ENCODE data around the gene ACTA1.
"Not testable (repeated sequence)": the region's sequence is repeated elsewhere in the genome, so short reads cannot be mapped to it uniquely, and the experiment has no call there.

Gene ACTA1

GRCh38 chr1:229409616-229410369 is 24.1 kb downstream of the ACTA1 start:
- no peaks in the 10 kb centered on the region for H3K9me3 Mint-ChIP-seq
- ATAC-seq (ENCODE audit: low read depth): no peak
- H3K4me3 Mint-ChIP-seq: peak overlapping the region; percentile 8
- no peak for DNase-seq (ENCODE audit: low spot score in 2 of 2)
- no peak overlapping the region for H3K27ac Mint-ChIP-seq
- peaks cover 32% of the 10 kb centered on the region for H3K27me3 Mint-ChIP-seq
- H3K36me3 Mint-ChIP-seq: no peaks in the 10 kb centered on the region
- peaks cover 14% of the 10 kb centered on the region for H3K4me1 Mint-ChIP-seq

GRCh38 chr1:229408458-229409037 is 25.3 kb downstream of the ACTA1 start:
- no peaks in the 10 kb centered on the region for H3K9me3 Mint-ChIP-seq
- no peaks in the 10 kb centered on the region for H3K36me3 Mint-ChIP-seq
- no peak overlapping the region for H3K27ac Mint-ChIP-seq
- no peak overlapping the region for H3K4me3 Mint-ChIP-seq
- H3K4me1 Mint-ChIP-seq: peaks cover 14% of the 10 kb centered on the region
- DNase-seq (ENCODE audit: low spot score in 2 of 2) (no peak), ATAC-seq (ENCODE audit: low read depth) (no peak)
- peaks cover 31% of the 10 kb centered on the region for H3K27me3 Mint-ChIP-seq

GRCh38 chr1:229407206-229408026 is 26.5 kb downstream of the ACTA1 start:
- Mint-ChIP-seq H3K27ac (no peak overlapping the region), H3K4me1 (peaks cover 14% of the 10 kb centered on the region), H3K27me3 (peaks cover 30% of the 10 kb centered on the region), H3K9me3 (no peaks in the 10 kb centered on the region), H3K36me3 (no peaks in the 10 kb centered on the region), H3K4me3 (peak overlapping the region; percentile 79)
- ATAC-seq (ENCODE audit: low read depth): peak; percentile 36
- DNase-seq (ENCODE audit: low spot score in 2 of 2): peak in 1 of 2 donors; percentile 34

GRCh38 chr1:229406798-229407197 is 27.1 kb downstream of the ACTA1 start:
- Mint-ChIP-seq H3K9me3 (no peaks in the 10 kb centered on the region), H3K4me1 (peaks cover 14% of the 10 kb centered on the region), H3K27me3 (peaks cover 33% of the 10 kb centered on the region), H3K4me3 (peak overlapping the region; percentile 79), H3K36me3 (no peaks in the 10 kb centered on the region), H3K27ac (no peak overlapping the region)
- ATAC-seq (ENCODE audit: low read depth) (no peak), DNase-seq (ENCODE audit: low spot score in 2 of 2) (no peak)

- Mint-ChIP-seq H3K36me3 (no peaks in the 10 kb centered on the region), H3K9me3 (peaks cover under 1% of the 10 kb centered on the region), H3K4me3 (no peak overlapping the region), H3K27me3 (peaks cover 28% of the 10 kb centered on the region), H3K27ac (no peak overlapping the region), H3K4me1 (peaks cover 10% of the 10 kb centered on the region)
- DNase-seq (ENCODE audit: low spot score in 2 of 2) (no peak), ATAC-seq (ENCODE audit: low read depth) (no peak)
Measured at GRCh38 chr1:229403573-229403972, 30.3 kb downstream of the ACTA1 start.

GRCh38 chr1:229402993-229403392 is 30.9 kb downstream of the ACTA1 start:
- H3K4me1 Mint-ChIP-seq: peaks cover 10% of the 10 kb centered on the region
- H3K4me3 Mint-ChIP-seq: no peak overlapping the region
- H3K36me3 Mint-ChIP-seq: no peaks in the 10 kb centered on the region
- H3K27ac Mint-ChIP-seq: no peak overlapping the region
- ATAC-seq (ENCODE audit: low read depth) (no peak), DNase-seq (ENCODE audit: low spot score in 2 of 2) (no peak)
- H3K9me3 Mint-ChIP-seq: peaks cover 3% of the 10 kb centered on the region
- peaks cover 24% of the 10 kb centered on the region for H3K27me3 Mint-ChIP-seq

- H3K27me3 Mint-ChIP-seq: peaks cover 24% of the 10 kb centered on the region
- not testable (repeated sequence) for H3K4me1 Mint-ChIP-seq
Measured at GRCh38 chr1:229402329-229402728, 31.6 kb downstream of the ACTA1 start.

GRCh38 chr1:229397762-229398161 is 36.1 kb downstream of the ACTA1 start:
- Mint-ChIP-seq H3K27ac (no peak overlapping the region), H3K4me3 (no peak overlapping the region), H3K4me1 (no peaks in the 10 kb centered on the region), H3K9me3 (peaks cover 3% of the 10 kb centered on the region), H3K27me3 (peaks cover 22% of the 10 kb centered on the region), H3K36me3 (no peaks in the 10 kb centered on the region)
- no peak for ATAC-seq (ENCODE audit: low read depth)
- no peak for DNase-seq (ENCODE audit: low spot score in 2 of 2)

More at GRCh38 chr1:229402329-229402728, 31.6 kb downstream of the ACTA1 start:
- DNase-seq (ENCODE audit: low spot score in 2 of 2); H3K27ac Mint-ChIP-seq; H3K4me3 Mint-ChIP-seq; H3K9me3 Mint-ChIP-seq; H3K36me3 Mint-ChIP-seq; ATAC-seq (ENCODE audit: low read depth): not testable (repeated sequence)

- Mint-ChIP-seq H3K9me3 (peaks cover 3% of the 10 kb centered on the region), H3K4me3 (no peak overlapping the region), H3K27ac (no peak overlapping the region), H3K27me3 (peaks cover 19% of the 10 kb centered on the region), H3K4me1 (no peaks in the 10 kb centered on the region), H3K36me3 (no peaks in the 10 kb centered on the region)
- DNase-seq (ENCODE audit: low spot score in 2 of 2): no peak
- ATAC-seq (ENCODE audit: low read depth): no peak
Measured at GRCh38 chr1:229396585-229397206, 37.2 kb downstream of the ACTA1 start.

GRCh38 chr1:229394517-229394916 is 39.4 kb downstream of the ACTA1 start:
- H3K4me3 Mint-ChIP-seq; H3K36me3 Mint-ChIP-seq; H3K27ac Mint-ChIP-seq; H3K4me1 Mint-ChIP-seq; ATAC-seq (ENCODE audit: low read depth); DNase-seq (ENCODE audit: low spot score in 2 of 2); H3K9me3 Mint-ChIP-seq: not testable (repeated sequence)
- H3K27me3 Mint-ChIP-seq: peaks cover 20% of the 10 kb centered on the region

- Mint-ChIP-seq H3K27me3 (peaks cover 18% of the 10 kb centered on the region), H3K36me3 (peaks cover 1% of the 10 kb centered on the region), H3K27ac (no peak overlapping the region), H3K4me3 (no peak overlapping the region), H3K9me3 (no peaks in the 10 kb centered on the region), H3K4me1 (no peaks in the 10 kb centered on the region)
- DNase-seq (ENCODE audit: low spot score in 2 of 2) (no peak), ATAC-seq (ENCODE audit: low read depth) (no peak)
Measured at GRCh38 chr1:229392936-229393335, 41.0 kb downstream of the ACTA1 start.

- peaks cover 2% of the 10 kb centered on the region for H3K4me1 Mint-ChIP-seq
Measured at GRCh38 chr1:229390130-229390529, 43.8 kb downstream of the ACTA1 start.

GRCh38 chr1:229388897-229389580 is 44.9 kb downstream of the ACTA1 start:
- Mint-ChIP-seq H3K27ac (no peak overlapping the region), H3K4me3 (no peak overlapping the region), H3K27me3 (peaks cover 14% of the 10 kb centered on the region), H3K9me3 (no peaks in the 10 kb centered on the region), H3K36me3 (peaks cover 1% of the 10 kb centered on the region), H3K4me1 (peaks cover 2% of the 10 kb centered on the region)
- no peak for DNase-seq (ENCODE audit: low spot score in 2 of 2)
- no peak for ATAC-seq (ENCODE audit: low read depth)

More at GRCh38 chr1:229390130-229390529, 43.8 kb downstream of the ACTA1 start:
- peaks cover 15% of the 10 kb centered on the region for H3K27me3 Mint-ChIP-seq
- ATAC-seq (ENCODE audit: low read depth): no peak
- H3K4me3 Mint-ChIP-seq: no peak overlapping the region
- no peak for DNase-seq (ENCODE audit: low spot score in 2 of 2)
- H3K36me3 Mint-ChIP-seq: peaks cover 1% of the 10 kb centered on the region
- H3K9me3 Mint-ChIP-seq: no peaks in the 10 kb centered on the region
- no peak overlapping the region for H3K27ac Mint-ChIP-seq

Data from memory B cell (primary cell).